HAP-1 (cell line): ENCODE measurements around the gene CENPV.
A peak's percentile ranks its signal among the peaks of the same experiment; 100 is the strongest.

Experiments used
- DNase-seq, 2 experiments: peaks; one replicate each; pipeline ENCODE4 v3.0.0-alpha.2; 2016 to 2020; ENCODE audit warnings: low spot score in 2 of 2
- H3K27me3 ChIP-seq: fragments of 250-450 bp; sonication (Bioruptor Pico); 2 replicates; pipeline ENCODE4 v1.5.1; 2020; ENCODE audit warnings: low read depth, mild to moderate bottlenecking, moderate library complexity
- H3K36me3 ChIP-seq: fragments of 250-450 bp; sonication (Bioruptor Pico); replicated peaks from 2 replicates; pipeline ENCODE4 v1.5.1; 2020; ENCODE audit warnings: mild to moderate bottlenecking
- H3K4me1 ChIP-seq: fragments of 250-450 bp; sonication (Bioruptor Pico); 2 replicates; pipeline ENCODE4 v1.5.1; 2020; ENCODE audit warnings: mild to moderate bottlenecking
- H3K4me3 ChIP-seq: fragments of 250-450 bp; sonication (Bioruptor Pico); 2 replicates; pipeline ENCODE4 v1.5.1; 2020; ENCODE audit warnings: mild to moderate bottlenecking, moderate library complexity
- H3K9me3 ChIP-seq: fragments of 250-450 bp; sonication (Bioruptor Pico); 2 replicates; pipeline ENCODE4 v1.5.1; 2020; ENCODE audit warnings: mild to moderate bottlenecking, moderate library complexity
- in situ Hi-C: fragments of 300-500 bp; cut with MboI; formaldehyde crosslinking; loops from 3 replicates; pipeline ENCODE4 v1.14.3; 2020; ENCODE audit warnings: low sequenced_read_pairs, inconsistent platforms, mixed read lengths

The CENPV gene

GRCh38 chr17:16378636-16379282 lies 25.5 kb upstream of the CENPV start:
- Histone ChIP-seq H3K4me3 (no peak overlapping the region), H3K27me3 (no peaks in the 10 kb centered on the region), H3K4me1 (no peaks in the 10 kb centered on the region), H3K36me3 (no peaks in the 10 kb centered on the region), H3K9me3 (no peaks in the 10 kb centered on the region)
- DNase-seq: no peak
- in situ Hi-C loops: no loop called here

- DNase-seq: no peak
- H3K4me1 ChIP-seq: no peaks in the 10 kb centered on the region
- H3K27me3 ChIP-seq: no peaks in the 10 kb centered on the region
- H3K9me3 ChIP-seq: no peaks in the 10 kb centered on the region
- in situ Hi-C loops: no loop called here
- no peak overlapping the region for H3K4me3 ChIP-seq
- H3K36me3 ChIP-seq: no peaks in the 10 kb centered on the region
These were observed 24.7 kb upstream of the CENPV start for GRCh38 chr17:16377941-16378341.

GRCh38 chr17:16374146-16374938 lies 21.1 kb upstream of the CENPV start:
- in situ Hi-C loops: no loop called here
- no peak for DNase-seq
- H3K4me3 ChIP-seq: no peak overlapping the region
- H3K36me3 ChIP-seq: no peaks in the 10 kb centered on the region
- no peaks in the 10 kb centered on the region for H3K4me1 ChIP-seq
- H3K9me3 ChIP-seq: no peaks in the 10 kb centered on the region
- H3K27me3 ChIP-seq: no peaks in the 10 kb centered on the region

GRCh38 chr17:16371742-16372141 lies 18.5 kb upstream of the CENPV start:
- no peaks in the 10 kb centered on the region for H3K4me1 ChIP-seq
- H3K9me3 ChIP-seq: no peaks in the 10 kb centered on the region
- no peaks in the 10 kb centered on the region for H3K27me3 ChIP-seq
- no peak for DNase-seq
- H3K36me3 ChIP-seq: no peaks in the 10 kb centered on the region
- no peak overlapping the region for H3K4me3 ChIP-seq
- in situ Hi-C loops: no loop called here

- Histone ChIP-seq H3K36me3 (no peaks in the 10 kb centered on the region), H3K9me3 (no peaks in the 10 kb centered on the region), H3K4me1 (peaks cover 6% of the 10 kb centered on the region), H3K27me3 (no peaks in the 10 kb centered on the region), H3K4me3 (no peak overlapping the region)
- in situ Hi-C loops: loop anchor here (10.0 kb wide), 1 partner anchor 160 kb away; no protein-coding TSS in a partner anchor
- no peak for DNase-seq
These were observed 11.4 kb upstream of the CENPV start for GRCh38 chr17:16364625-16365024.

GRCh38 chr17:16363749-16364536 lies 10.7 kb upstream of the CENPV start:
- Histone ChIP-seq H3K4me3 (no peak overlapping the region), H3K4me1 (peaks cover 6% of the 10 kb centered on the region), H3K27me3 (no peaks in the 10 kb centered on the region), H3K36me3 (no peaks in the 10 kb centered on the region), H3K9me3 (no peaks in the 10 kb centered on the region)
- in situ Hi-C loops: loop anchor here (10.0 kb wide), 1 partner anchor 161 kb away; no protein-coding TSS in a partner anchor
- peak; percentile 92 to 95 for DNase-seq

DNA sequence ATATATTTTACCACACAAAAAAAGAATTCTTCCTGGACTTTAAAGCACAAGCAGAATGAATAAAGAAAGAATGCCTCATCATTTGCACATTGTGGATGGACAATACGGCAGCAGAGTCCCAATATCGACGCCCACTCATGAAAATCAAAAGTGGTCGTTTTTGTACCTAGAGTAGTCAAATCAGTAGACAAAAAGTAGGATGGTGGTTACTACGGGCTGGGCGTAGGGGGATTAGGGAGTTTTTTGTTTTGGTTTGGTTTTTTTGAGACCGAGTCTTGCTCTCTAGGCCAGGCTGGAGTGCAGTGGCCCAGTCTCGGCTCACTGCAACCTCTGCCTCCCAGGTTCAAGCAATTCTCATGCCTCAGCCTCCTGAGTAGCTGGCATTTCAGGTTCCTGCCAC lies 8.6 kb upstream of the CENPV start:
- H3K4me1 ChIP-seq: peaks cover 6% of the 10 kb centered on the region
- H3K4me3 ChIP-seq: no peak overlapping the region
- no peak for DNase-seq
- no peaks in the 10 kb centered on the region for H3K27me3 ChIP-seq
- in situ Hi-C loops: loop anchor here (10.0 kb wide), 1 partner anchor 163 kb away; no protein-coding TSS in a partner anchor
- H3K9me3 ChIP-seq: no peaks in the 10 kb centered on the region
- no peaks in the 10 kb centered on the region for H3K36me3 ChIP-seq

- no peak for DNase-seq
- H3K36me3 ChIP-seq: no peaks in the 10 kb centered on the region
- H3K4me1 ChIP-seq: peaks cover 5% of the 10 kb centered on the region
- no peak overlapping the region for H3K4me3 ChIP-seq
- H3K27me3 ChIP-seq: no peaks in the 10 kb centered on the region
- no peaks in the 10 kb centered on the region for H3K9me3 ChIP-seq
- in situ Hi-C loops: no loop called here
These were observed 5.1 kb upstream of the CENPV start for GRCh38 chr17:16358394-16358793.

GRCh38 chr17:16354585-16354984 lies 1.3 kb upstream of the CENPV start:
- H3K4me1 ChIP-seq: peaks cover 23% of the 10 kb centered on the region
- no peaks in the 10 kb centered on the region for H3K27me3 ChIP-seq
- H3K36me3 ChIP-seq: peaks cover 8% of the 10 kb centered on the region
- no peak for DNase-seq
- no peak overlapping the region for H3K4me3 ChIP-seq
- in situ Hi-C loops: no loop called here
- H3K9me3 ChIP-seq: no peaks in the 10 kb centered on the region

GRCh38 chr17:16352667-16353316 lies 477 bp downstream of the CENPV start:
- DNase-seq: peak; percentile 50 to 79
- H3K27me3 ChIP-seq: no peaks in the 10 kb centered on the region
- in situ Hi-C loops: no loop called here
- H3K4me3 ChIP-seq: peak overlapping the region; percentile 78
- peaks cover 26% of the 10 kb centered on the region for H3K36me3 ChIP-seq
- peaks cover 27% of the 10 kb centered on the region for H3K4me1 ChIP-seq
- H3K9me3 ChIP-seq: no peaks in the 10 kb centered on the region

DNA sequence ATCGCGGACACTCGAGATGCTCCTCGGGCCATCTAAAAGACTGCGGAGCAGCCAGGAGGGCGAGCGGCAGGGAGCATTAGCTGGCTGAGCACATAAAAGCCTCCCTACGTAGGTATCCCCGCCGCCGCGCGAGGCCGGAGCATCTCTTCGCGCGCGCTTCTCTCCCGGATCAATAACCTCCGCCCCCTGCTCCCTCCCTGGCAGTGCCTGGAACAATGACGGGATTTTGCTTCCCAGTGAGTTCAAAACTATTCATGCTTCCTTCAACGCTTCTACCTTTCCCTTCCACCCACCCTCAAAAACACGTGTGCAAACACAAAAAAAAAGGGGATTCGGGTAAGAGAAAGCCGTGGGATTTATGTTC lies 984 bp downstream of the CENPV start:
- Histone ChIP-seq H3K36me3 (peaks cover 31% of the 10 kb centered on the region), H3K9me3 (peaks cover 2% of the 10 kb centered on the region; the same call in 1 of the 2 replicates), H3K4me3 (peak overlapping the region; percentile 78), H3K27me3 (no peaks in the 10 kb centered on the region), H3K4me1 (peaks cover 27% of the 10 kb centered on the region)
- DNase-seq: peak; percentile 78 to 87
- in situ Hi-C loops: no loop called here

DNA sequence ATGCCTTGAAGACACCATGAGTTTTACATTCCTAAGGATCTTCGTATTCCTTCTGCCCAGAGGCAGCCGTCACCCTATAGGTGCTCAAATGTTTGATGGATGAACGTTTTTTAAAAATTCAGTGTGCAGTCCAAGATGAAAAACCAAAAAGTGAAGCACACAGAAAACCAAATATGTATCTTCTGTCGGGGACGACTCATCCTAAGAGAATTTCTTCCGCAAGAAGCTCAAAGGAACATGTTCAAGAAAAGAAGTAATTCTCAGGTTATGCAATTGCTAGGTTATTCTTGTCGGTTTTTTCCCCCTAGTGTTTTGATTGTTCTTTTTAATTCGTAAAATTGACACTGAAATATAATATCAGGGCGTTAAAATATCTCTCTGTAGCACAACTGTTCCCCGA lies 1.4 kb downstream of the CENPV start:
- Histone ChIP-seq H3K4me3 (peak overlapping the region; percentile 78), H3K27me3 (no peaks in the 10 kb centered on the region), H3K4me1 (peaks cover 27% of the 10 kb centered on the region), H3K9me3 (peaks cover 2% of the 10 kb centered on the region; the same call in 1 of the 2 replicates), H3K36me3 (peaks cover 35% of the 10 kb centered on the region)
- no peak for DNase-seq
- in situ Hi-C loops: no loop called here

- Histone ChIP-seq H3K4me1 (peaks cover 27% of the 10 kb centered on the region), H3K27me3 (no peaks in the 10 kb centered on the region), H3K36me3 (peaks cover 53% of the 10 kb centered on the region), H3K9me3 (peaks cover 2% of the 10 kb centered on the region; the same call in 1 of the 2 replicates), H3K4me3 (no peak overlapping the region)
- no peak for DNase-seq
- in situ Hi-C loops: no loop called here
These were observed 3.8 kb downstream of the CENPV start for GRCh38 chr17:16349431-16349830.
